Jurkat, Clone E6-1 (cell line): ENCODE data around the gene BMI1.
A peak's percentile ranks its signal among the peaks of the same experiment; 100 is the strongest.
"Not testable (repeated sequence)": the region's sequence is repeated elsewhere in the genome, so short reads cannot be mapped to it uniquely, and the experiment has no call there.

Experiments
- DNase-seq: peaks from one replicate; pipeline ENCODE4 v3.0.0-alpha.2; 2011; ENCODE audit warnings: low read depth, low spot score
- H3K4me3 ChIP-seq: 2 replicates; pipeline ENCODE4 v1.5.1; 2011; ENCODE audit warnings: mild to moderate bottlenecking, low read length, control low read depth, moderate library complexity

Gene BMI1

DNA sequence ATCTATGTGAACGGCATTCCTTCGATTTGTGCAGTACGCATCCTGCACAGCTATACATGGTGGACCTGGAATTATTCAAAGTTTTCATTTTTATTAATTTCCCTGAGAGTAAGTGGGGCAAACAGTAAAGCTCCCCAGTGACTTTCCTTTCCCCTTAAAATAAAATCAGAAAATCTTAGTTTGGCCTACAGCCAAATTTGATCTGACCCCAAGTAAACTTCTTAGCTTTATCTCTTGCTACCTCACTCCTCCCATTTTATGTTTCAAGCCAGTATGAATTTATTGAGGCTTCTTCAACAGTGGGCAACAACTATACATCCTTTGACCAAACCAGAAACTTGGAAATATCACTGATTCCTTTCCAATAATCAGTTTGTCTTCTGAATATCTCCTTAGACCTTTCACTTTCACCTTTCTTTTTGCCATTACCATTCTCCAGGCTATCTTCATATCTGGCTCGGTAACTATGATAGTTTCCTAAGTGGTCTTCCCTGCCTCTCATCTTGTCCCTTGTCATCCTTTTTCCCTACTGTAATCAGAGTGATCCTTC, 35.5 kb downstream of the BMI1 start:
- no peak for DNase-seq
- no peak overlapping the region for H3K4me3 ChIP-seq

GRCh38 chr10:22357770-22358169, 36.9 kb downstream of the BMI1 start:
- not testable (repeated sequence) for DNase-seq, H3K4me3 ChIP-seq

DNA sequence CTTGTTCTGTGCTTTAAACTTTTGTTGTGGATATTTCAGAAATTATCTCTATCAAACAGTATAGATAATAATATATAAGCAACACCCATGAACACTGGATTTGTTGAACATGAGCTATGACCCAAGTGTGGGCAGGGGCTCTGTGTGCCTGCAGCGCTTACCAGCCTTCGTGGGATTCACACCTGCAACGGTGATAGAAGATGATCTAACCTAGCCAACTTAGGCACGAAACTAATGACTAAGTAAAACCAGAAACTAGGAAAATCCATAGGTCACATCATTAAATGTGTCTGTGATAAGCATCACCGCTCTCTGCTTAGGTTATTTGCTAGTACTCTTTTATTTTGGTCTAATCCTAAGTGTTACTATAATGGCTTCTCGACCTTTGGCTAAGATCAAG, 42.4 kb downstream of the BMI1 start:
- DNase-seq: no peak
- H3K4me3 ChIP-seq: no peak overlapping the region

DNA sequence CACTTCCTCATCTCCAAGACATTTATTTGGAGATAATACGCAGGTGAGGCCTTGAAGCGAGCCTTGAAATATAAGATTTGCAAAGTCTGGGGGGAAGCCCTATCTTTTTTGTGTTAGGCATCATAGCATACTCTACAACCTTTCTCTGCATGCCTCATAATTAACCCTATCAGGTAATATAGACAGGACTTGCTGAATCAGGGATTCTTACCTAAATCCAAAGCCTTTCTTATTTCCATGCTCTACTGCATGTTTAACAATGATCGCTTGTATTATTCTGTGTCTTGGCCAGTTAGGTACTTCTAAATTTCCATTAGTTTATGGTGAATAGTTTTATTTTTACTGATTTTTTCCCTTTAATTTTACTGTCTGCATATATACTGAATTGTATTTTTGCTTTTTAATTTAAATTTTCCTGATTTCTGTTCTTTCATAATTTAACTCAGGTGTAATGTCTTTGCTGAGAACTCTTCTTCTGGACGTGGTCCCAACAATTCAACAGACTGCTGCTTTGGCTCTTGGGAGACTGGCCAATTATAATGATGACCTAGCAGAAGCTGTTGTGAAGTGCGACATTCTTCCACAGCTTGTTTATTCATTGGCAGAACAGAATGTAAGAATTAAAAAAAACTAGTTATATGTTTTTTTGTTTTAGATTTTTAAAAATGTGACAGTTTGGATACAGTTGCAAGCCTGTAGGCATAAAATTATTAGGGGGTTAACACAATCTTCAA, 43.7 kb downstream of the BMI1 start:
- no peak for DNase-seq
- no peak overlapping the region for H3K4me3 ChIP-seq

DNA sequence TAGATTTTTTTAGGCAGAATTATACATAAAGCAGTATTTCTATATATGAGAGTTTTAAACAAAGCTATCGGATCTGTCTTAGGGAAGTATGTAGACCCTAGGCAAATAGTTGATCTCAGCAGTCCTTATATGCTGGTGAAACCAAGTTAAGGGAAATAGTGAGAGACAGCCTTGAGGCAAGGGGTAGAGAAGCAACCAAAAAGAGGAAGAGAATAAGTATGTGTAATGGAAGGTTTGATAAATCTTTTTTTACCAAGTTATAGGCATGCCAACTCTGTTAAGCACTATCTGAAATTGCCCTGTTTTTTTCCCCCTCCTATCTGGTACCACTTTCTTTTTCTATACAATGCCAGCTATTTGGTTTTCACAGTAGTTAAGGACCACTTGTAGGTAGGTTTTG, 44.3 kb downstream of the BMI1 start:
- no peak overlapping the region for H3K4me3 ChIP-seq
- DNase-seq: no peak

- H3K4me3 ChIP-seq: no peak overlapping the region
Measured at GRCh38 chr10:22365644-22366434, 44.9 kb downstream of the BMI1 start.

DNA sequence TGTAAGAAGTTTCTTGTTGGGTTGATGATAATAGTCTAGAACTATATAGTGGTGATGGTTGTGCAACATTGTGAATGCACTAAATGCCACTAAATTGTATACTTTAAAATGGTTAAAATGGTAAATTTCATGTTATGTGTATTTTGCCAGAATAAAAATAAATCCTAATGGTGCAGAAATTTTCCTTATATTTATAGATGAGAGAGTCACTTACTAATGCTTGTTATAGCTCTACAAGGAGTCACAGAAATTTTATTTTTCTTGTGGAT, 45.5 kb downstream of the BMI1 start:
- no peak for DNase-seq
- no peak overlapping the region for H3K4me3 ChIP-seq

More at GRCh38 chr10:22365644-22366434, 44.9 kb downstream of the BMI1 start:
- no peak for DNase-seq

DNA sequence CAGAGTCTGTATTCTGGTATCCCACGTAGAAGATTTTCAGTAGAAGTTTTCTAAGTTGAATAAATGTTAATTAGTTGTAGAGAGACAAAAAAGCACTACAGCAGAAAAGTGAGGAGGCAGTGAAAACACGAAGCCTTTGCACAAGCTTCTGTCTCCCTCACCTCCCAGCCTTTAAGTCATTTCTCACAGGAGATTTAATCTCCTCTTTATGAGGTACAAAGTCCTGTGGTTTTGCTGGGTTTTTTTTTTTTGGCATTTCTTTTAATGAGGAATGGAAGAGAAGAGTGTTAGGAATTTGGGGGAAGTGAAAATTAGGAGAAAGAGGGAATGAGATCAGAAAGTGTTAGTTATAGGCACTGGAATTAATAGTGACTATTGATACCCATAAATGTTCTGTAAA, 45.9 kb downstream of the BMI1 start:
- no peak for DNase-seq
- H3K4me3 ChIP-seq: no peak overlapping the region

GRCh38 chr10:22367471-22367870, 46.6 kb downstream of the BMI1 start:
- no peak overlapping the region for H3K4me3 ChIP-seq
- no peak for DNase-seq

- H3K4me3 ChIP-seq: no peak overlapping the region
- no peak for DNase-seq
Measured at GRCh38 chr10:22368402-22368801, 47.5 kb downstream of the BMI1 start.

DNA sequence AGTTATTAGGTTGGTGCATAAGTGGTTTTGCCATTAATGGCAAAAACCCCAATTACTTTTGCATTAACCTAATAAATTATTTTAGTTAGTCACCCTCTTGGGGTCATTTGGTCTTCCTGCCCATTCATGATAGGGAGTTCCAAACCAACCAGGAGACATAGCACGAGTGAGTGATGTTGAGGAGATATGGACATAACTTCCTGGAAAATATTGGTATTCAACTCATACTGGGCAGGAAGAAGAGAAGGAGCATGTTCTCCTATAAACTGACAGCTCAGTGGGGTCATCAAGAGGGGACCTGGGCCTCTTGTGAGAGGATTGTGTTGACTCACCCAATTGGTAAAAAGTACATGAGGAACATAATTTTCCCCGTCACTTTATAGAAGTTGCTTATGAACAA, 48.1 kb downstream of the BMI1 start:
- no peak overlapping the region for H3K4me3 ChIP-seq
- no peak for DNase-seq

DNA sequence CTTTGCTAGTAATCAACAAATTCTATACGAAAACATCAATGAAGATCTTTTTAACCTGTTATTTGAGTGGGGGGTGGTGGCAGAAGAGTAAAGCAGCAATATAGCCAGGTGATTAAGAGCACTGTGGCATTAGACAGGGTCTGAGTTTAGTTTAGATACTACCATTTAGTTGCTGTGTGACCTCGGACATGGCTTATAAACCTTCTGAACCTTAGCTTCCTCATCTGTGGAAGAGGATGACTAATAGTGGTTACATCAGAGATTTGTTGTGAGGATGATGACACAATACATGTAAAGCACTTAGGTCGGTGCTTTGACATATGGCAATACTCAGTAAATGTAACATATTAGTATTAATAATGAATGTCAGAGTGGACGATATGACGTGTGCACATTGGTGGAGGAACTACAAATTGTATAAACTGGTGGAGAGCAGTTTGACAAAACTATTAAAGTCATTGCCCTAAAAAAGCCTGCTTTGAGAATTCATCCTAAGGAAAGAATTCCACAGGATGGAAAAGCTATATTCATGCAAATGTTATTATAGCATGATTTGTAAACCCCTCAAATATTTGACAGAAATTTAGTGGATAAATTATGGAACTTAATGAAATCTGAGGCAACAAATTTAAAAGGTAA, 48.7 kb downstream of the BMI1 start:
- DNase-seq: no peak
- no peak overlapping the region for H3K4me3 ChIP-seq

- H3K4me3 ChIP-seq: no peak overlapping the region
- peak; percentile 9 for DNase-seq
Measured at GRCh38 chr10:22370320-22370719, 49.4 kb downstream of the BMI1 start.

DNA sequence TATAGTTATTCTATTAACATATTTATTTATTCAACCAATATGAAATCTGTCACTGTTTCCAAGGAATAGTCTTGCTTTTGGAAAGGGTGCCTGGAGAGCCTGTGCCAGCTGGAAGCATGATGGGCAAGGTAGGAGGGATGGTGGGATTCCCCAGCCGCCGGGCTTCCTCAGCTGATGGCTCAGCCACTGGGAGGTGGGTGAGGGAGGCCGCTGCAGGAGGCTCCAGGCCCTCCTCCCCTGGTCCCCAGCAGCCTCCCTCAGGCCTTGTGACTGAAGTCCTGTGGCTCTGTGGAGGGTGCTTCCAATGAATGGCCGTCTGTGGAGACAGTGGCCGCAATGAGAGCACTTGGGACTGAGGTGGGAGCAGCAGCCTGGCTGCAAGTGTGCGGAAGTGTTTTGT, 51.4 kb downstream of the BMI1 start:
- no peak overlapping the region for H3K4me3 ChIP-seq

GRCh38 chr10:22372917-22373316, 52.0 kb downstream of the BMI1 start:
- DNase-seq: no peak
- H3K4me3 ChIP-seq: no peak overlapping the region

More for the DNA sequence above, 51.4 kb downstream of the BMI1 start:
- DNase-seq: no peak

DNA sequence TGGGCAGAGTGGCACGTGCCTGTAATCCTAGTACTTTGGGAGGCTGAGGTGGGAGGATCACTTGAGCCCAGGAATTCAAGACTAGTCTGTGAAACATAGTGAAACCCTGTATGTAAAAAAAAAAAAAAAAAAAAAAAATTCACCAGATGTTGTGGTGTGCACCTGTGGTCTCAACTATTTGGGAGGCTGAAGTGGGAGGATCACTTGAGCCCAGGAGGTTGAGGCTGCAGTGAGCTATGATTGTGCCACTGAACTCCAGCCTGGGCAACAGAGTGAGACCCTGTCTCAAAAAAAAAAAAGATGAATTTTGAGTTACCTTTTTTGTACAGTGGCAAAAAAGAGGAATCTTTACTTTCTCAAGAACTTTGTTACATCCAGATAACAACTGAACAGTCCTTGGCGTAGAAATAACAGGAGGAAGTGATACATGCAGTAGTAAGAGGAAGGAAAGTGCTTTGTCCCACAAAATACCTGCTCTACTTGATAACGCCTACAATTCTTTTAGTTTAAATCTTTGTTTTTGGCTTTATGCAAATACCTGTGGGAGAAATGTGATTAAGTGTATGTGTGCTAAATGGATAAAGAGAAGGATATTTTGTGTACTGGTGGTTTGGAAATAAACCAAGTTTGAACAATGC, 53.7 kb downstream of the BMI1 start:
- no peak overlapping the region for H3K4me3 ChIP-seq
- no peak for DNase-seq

GRCh38 chr10:22379059-22379458, 58.2 kb downstream of the BMI1 start:
- peak; percentile 53 for DNase-seq
- no peak overlapping the region for H3K4me3 ChIP-seq
